Fibroblast of the aortic adventitia (primary cell): ENCODE results near the gene MOB2. TPM values are rescaled to one million over a fixed set of nuclear protein-coding genes. Genes with fewer than 3 reads are reported as not detected.
"Not testable (repeated sequence)": the region's sequence is repeated elsewhere in the genome, so short reads cannot be mapped to it uniquely, and the experiment has no call there.

ENCODE experiments used
- DNase-seq: peaks from one replicate; pipeline ENCODE4 v3.0.0-alpha.2; 2010; ENCODE audit warnings: low read depth
- H3K4me3 ChIP-seq: 2 replicates; pipeline ENCODE4 v1.5.1; 2011; ENCODE audit warnings: low read depth, mild to moderate bottlenecking, control low read depth, low read length, moderate library complexity
- CTCF ChIP-seq: IDR thresholded peaks from 2 replicates; pipeline ENCODE4 v1.5.1; 2011; ENCODE audit warnings: mild to moderate bottlenecking, low read length, control low read depth, inconsistent platforms; ENCODE audit not compliant: insufficient read depth
- total RNA-seq: library from RNA; depleted of rRNA; stranded (reverse); fragments of >200 nt; gene quantifications from 2 replicates; pipeline ENCODE4 v1.2.3, GENCODE V29; 2012; ENCODE audit warnings: low replicate concordance

The MOB2 gene
- total RNA-seq, 1 donor = 13.9 TPM

- TF ChIP-seq CTCF = no peak
- H3K4me3 ChIP-seq = no peak overlapping the region
- no peak for DNase-seq
These were observed 57.7 kb downstream of the MOB2 start for GRCh38 chr11:1428762-1429316.

- no peak overlapping the region for H3K4me3 ChIP-seq
- TF ChIP-seq CTCF = no peak
- DNase-seq = no peak
These were observed 61.1 kb downstream of the MOB2 start for GRCh38 chr11:1425439-1425838.

GRCh38 chr11:1425006-1425405 is 61.6 kb downstream of the MOB2 start:
- DNase-seq = no peak
- H3K4me3 ChIP-seq = no peak overlapping the region
- TF ChIP-seq CTCF = no peak

- H3K4me3 ChIP-seq, DNase-seq: not testable (repeated sequence)
These were observed 63.2 kb downstream of the MOB2 start for GRCh38 chr11:1423406-1423805.

- DNase-seq = no peak
- no peak overlapping the region for H3K4me3 ChIP-seq
- TF ChIP-seq CTCF = no peak
These were observed 63.6 kb downstream of the MOB2 start for GRCh38 chr11:1422981-1423380.

GRCh38 chr11:1422481-1422880 is 64.1 kb downstream of the MOB2 start:
- no peak overlapping the region for H3K4me3 ChIP-seq
- TF ChIP-seq CTCF = no peak
- no peak for DNase-seq

- DNase-seq = no peak
- H3K4me3 ChIP-seq = no peak overlapping the region
- TF ChIP-seq CTCF = no peak
These were observed 65.3 kb downstream of the MOB2 start for GRCh38 chr11:1421291-1421690.

DNA sequence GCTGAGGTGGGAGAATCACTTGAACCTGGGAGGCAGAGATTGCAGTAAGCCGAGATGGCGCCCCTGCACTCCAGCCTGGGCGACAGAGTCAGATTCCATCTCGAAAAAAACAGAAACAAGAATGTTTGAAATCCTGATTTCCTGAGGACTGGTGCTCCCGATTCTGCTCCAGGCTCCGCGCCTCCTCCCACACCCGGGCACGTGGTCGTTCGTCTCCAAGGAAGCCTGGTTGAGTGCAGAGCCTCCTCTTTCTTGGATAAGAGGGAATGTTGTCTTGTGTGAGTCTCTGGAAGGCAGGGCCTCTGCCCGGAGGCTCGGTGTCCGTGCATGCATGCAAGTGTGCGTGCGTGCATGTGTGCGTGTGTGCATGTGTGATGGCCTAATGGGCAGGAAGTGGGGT is 66.8 kb downstream of the MOB2 start:
- H3K4me3 ChIP-seq = no peak overlapping the region
- TF ChIP-seq CTCF = no peak
- DNase-seq = no peak
